ENCODE data around the gene PAEP.

PAEP gene

DNA sequence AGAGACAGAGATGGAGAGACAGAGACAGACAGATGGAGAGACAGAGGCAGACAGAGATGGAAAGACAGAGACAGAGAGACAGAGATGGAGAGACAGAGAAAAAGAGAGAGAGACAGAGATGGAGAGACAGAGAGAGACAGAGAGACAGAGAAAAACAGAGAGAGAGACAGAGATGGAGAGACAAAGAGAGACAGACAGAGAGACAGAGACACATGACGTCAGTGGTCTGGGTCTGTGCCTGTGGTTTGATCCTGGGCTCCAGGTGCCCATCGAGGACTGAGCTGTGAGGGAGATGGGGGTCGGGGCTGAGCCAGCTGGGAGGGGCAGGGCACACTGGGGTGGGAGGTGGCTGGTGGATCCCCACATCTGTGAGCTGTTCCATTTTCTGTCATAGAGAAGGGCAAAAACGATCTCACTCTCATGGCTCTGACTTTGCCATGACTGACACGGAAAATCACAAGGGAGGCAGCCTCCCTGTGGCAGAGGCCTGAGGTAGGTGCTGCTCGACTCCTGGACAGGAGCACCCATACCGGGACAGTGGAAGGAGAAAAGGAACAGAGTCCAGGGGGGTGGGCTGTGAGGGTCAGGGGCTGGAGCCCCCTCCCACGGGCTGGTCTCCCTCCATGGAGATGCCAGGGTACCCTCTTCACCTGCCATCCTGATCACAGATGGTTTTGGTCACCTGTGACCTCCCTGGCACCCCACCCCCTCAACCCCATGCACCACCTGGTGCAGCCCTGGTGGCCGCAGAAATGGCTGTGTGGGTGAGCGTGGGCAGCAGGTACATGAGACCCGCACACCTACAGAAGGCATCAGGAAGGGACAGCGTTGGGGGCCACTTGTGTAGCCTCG lies 49.0 kb downstream of the PAEP start:
- Histone ChIP-seq H3K36me3 (ENCODE audit: control insufficient read depth, insufficient read depth, low read length) (no peaks in the 10 kb centered on the region; the same call in 1 of the 2 replicates), H3K4me3 (ENCODE audit: low read length) (no peak overlapping the region), H3K4me1 (ENCODE audit: control insufficient read depth, insufficient read depth, low read length) (no peaks in the 10 kb centered on the region), H3K27ac (ENCODE audit: low read length) (no peak overlapping the region), H3K27me3 (ENCODE audit: control insufficient read depth, insufficient read depth, low read length) (no peaks in the 10 kb centered on the region), H3K9me3 (ENCODE audit: control insufficient read depth, insufficient read depth, low read length) (no peaks in the 10 kb centered on the region)
- no peak for DNase-seq (ENCODE audit: low read depth, low spot score)
- no CpG with 5 or more reads among the region's 13 CpGs for WGBS (ENCODE audit: insufficient coverage, insufficient read length)

DNA sequence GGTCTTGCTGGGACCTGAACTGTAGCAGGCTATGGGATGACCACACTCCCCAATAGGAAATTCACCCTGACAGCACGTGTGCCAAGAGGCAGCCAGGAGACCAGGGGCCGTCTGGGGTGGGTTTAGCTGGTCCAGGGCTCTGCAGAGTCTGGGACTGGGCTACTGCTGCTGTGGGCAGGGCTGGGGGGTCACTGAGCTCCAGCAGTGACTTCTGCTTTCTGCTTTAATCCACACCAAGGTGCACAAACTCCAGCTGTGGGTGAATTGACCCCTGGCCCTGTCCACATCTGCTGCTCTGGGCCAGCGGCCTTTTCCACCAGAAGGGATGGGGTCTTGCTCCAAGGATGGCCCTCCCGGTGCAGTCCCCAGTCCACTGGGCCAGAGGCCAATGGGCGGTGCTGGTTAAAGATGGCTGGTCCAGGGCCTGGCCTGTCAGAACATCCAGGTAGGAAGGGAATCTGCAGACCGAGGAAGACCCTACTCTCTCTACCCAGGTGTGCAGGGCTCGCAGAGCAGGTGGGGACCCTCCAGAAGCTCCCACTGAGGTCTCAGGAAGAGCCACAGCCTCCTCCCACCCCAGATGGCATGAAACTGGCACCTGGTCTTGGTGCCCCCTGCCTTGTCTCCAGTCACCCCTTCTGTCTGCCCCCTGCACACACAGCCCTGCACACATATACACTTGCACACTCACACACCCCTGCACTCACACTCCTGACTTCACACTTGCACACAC lies 49.8 kb downstream of the PAEP start:
- Histone ChIP-seq H3K36me3 (ENCODE audit: control insufficient read depth, insufficient read depth, low read length) (no peaks in the 10 kb centered on the region; the same call in 1 of the 2 replicates), H3K27ac (ENCODE audit: low read length) (no peak overlapping the region), H3K4me3 (ENCODE audit: low read length) (no peak overlapping the region), H3K27me3 (ENCODE audit: control insufficient read depth, insufficient read depth, low read length) (no peaks in the 10 kb centered on the region), H3K9me3 (ENCODE audit: control insufficient read depth, insufficient read depth, low read length) (no peaks in the 10 kb centered on the region), H3K4me1 (ENCODE audit: control insufficient read depth, insufficient read depth, low read length) (no peaks in the 10 kb centered on the region)
- DNase-seq (ENCODE audit: low read depth, low spot score) = no peak
- WGBS (ENCODE audit: insufficient coverage, insufficient read length) = no CpG with 5 or more reads among the region's 7 CpGs

DNA sequence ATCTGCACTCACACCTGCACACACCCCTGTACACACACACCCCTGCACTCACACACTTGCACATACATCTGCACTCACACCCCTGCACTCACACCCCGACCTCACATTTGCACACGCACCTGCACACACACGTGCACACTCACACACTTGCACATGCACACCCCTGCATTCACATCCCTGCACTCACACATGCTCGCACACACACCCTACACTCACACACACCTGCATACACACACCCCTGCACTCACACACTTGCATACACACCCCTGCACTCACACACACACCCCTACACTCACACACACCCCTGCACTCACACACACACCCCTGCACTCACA lies 50.3 kb downstream of the PAEP start:
- WGBS (ENCODE audit: insufficient coverage, insufficient read length) = no CpG with 5 or more reads among the region's 4 CpGs

DNA sequence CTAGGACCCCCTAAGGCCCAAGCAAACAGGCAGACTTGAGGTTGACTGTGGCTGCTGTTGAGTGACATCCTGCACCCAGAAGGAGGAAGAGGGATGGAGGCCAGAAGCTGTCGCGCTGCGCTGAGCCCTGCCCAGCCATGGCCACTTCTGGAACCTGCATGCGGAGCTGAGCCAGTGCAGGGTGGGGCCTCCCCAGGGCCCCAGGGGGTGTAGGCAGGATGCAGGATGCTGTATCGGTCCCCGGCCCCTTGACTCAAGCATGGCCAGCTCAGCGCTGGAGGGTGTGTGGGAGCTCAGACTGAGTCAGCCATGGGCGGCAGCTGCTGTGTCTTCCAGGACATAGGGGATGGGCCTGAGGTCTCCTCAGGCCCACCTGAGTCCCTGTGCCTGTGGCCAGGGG lies 50.9 kb downstream of the PAEP start:
- no peaks in the 10 kb centered on the region for H3K27me3 ChIP-seq (ENCODE audit: control insufficient read depth, insufficient read depth, low read length)
- no peaks in the 10 kb centered on the region for H3K4me1 ChIP-seq (ENCODE audit: control insufficient read depth, insufficient read depth, low read length)
- H3K27ac ChIP-seq (ENCODE audit: low read length) = no peak overlapping the region
- DNase-seq (ENCODE audit: low read depth, low spot score) = no peak
- no peak overlapping the region for H3K4me3 ChIP-seq (ENCODE audit: low read length)
- no peaks in the 10 kb centered on the region; the same call in 1 of the 2 replicates for H3K36me3 ChIP-seq (ENCODE audit: control insufficient read depth, insufficient read depth, low read length)
- H3K9me3 ChIP-seq (ENCODE audit: control insufficient read depth, insufficient read depth, low read length) = no peaks in the 10 kb centered on the region
- WGBS (ENCODE audit: insufficient coverage, insufficient read length) = no CpG with 5 or more reads among the region's 8 CpGs

More for the DNA sequence above, 50.3 kb downstream of the PAEP start:
- DNase-seq (ENCODE audit: low read depth, low spot score) = no peak
- H3K4me3 ChIP-seq (ENCODE audit: low read length) = no peak overlapping the region
- no peaks in the 10 kb centered on the region for H3K9me3 ChIP-seq (ENCODE audit: control insufficient read depth, insufficient read depth, low read length)
- H3K27ac ChIP-seq (ENCODE audit: low read length) = no peak overlapping the region
- no peaks in the 10 kb centered on the region for H3K4me1 ChIP-seq (ENCODE audit: control insufficient read depth, insufficient read depth, low read length)
- H3K36me3 ChIP-seq (ENCODE audit: control insufficient read depth, insufficient read depth, low read length) = no peaks in the 10 kb centered on the region; the same call in 1 of the 2 replicates
- no peaks in the 10 kb centered on the region for H3K27me3 ChIP-seq (ENCODE audit: control insufficient read depth, insufficient read depth, low read length)

DNA sequence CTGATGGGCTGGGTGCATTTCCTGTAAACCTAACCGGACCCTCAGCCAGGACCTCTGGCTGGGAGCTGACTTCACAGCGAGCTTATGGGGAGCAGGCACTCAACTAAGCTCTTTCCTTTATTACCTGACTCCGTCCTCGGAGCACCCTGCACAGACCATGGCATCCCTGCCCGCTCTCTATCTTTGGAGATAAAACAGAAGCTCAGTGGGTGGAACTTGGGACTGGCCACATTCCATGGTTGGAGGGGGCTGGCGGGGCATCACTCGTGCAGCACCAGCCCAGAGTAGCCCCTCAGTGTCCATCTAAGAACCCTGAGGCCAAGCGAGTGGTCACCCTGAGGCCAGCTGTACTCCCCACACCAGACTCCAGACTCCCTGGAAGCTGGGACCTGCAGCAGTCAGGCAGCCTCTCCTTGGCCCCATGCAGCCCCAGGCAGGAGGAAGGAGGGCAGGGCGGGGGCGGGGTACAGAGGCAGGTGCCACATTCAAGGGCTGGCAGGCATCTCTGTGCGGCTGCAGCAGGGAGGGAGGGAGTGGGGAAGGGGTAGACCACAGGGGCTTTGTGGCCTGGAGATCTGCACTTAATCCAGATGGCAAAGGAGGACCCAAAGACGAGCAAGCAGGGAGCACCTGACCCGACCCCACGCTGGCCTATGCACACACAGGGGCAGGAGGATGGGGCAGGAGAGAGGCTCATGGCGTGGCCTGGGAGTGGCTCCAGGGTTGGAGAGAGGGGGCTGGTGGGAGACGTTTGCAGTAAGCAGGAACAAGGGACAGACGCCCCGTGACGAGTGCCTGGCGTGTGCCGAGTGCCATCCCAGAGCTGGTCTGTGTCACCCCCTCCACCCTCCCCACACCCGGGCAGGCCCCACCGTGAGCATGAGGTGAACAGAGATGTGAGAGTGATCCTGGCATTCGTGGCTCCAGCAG lies 51.7 kb downstream of the PAEP start:
- Histone ChIP-seq H3K9me3 (ENCODE audit: control insufficient read depth, insufficient read depth, low read length) (no peaks in the 10 kb centered on the region), H3K4me3 (ENCODE audit: low read length) (no peak overlapping the region), H3K36me3 (ENCODE audit: control insufficient read depth, insufficient read depth, low read length) (no peaks in the 10 kb centered on the region; the same call in 1 of the 2 replicates), H3K4me1 (ENCODE audit: control insufficient read depth, insufficient read depth, low read length) (no peaks in the 10 kb centered on the region), H3K27ac (ENCODE audit: low read length) (no peak overlapping the region), H3K27me3 (ENCODE audit: control insufficient read depth, insufficient read depth, low read length) (no peaks in the 10 kb centered on the region)
- DNase-seq (ENCODE audit: low read depth, low spot score) = no peak
- whole genome bisulfite sequencing (ENCODE audit: insufficient coverage, insufficient read length) = no CpG with 5 or more reads among the region's 24 CpGs

DNA sequence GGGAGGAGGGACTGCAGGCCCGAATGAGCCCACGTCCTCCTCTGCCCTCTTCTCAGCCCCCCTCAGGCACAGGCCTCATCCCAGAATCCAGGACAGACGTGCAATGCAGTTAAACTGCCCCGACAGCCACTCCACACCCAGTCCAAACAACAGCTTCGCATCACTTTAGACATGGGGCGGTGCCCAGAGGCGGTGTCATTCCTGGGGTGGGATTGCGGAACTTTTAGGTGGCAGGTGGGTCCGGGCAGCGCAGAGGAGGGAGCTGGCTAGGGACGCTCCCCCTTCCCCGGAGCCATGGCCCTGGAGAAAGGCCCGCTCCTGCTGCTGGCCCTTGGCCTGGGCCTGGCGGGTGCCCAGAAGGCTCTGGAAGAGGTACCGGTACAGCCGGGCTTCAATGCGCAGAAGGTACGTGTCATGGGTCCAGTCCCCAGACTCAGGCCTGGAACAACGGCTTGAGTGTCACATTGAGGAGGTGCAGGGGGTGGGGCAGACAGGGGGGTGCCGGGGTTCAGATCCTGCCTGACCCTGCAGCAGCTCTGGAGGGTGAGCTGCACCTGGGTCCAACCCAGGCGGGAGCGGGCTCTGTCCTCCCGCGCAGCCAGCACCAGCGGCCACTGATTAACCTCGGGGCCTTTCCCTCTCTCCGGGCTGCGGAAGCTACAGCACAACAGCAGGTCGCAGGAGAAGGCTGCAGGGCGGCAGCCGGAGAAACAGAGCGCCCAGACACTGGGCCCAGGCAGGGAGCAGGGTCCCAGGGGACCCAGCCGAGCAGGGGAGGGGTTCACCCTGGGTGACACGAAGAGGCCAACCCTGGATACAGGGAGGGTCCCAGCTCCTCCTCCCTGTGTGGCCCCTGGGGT lies 52.6 kb downstream of the PAEP start:
- no peak overlapping the region for H3K4me3 ChIP-seq (ENCODE audit: low read length)
- no CpG with 5 or more reads among the region's 34 CpGs for WGBS (ENCODE audit: insufficient coverage, insufficient read length)
- no peak for DNase-seq (ENCODE audit: low read depth, low spot score)
- H3K9me3 ChIP-seq (ENCODE audit: control insufficient read depth, insufficient read depth, low read length) = no peaks in the 10 kb centered on the region
- H3K27me3 ChIP-seq (ENCODE audit: control insufficient read depth, insufficient read depth, low read length) = no peaks in the 10 kb centered on the region
- H3K36me3 ChIP-seq (ENCODE audit: control insufficient read depth, insufficient read depth, low read length) = no peaks in the 10 kb centered on the region
- H3K27ac ChIP-seq (ENCODE audit: low read length) = no peak overlapping the region
- H3K4me1 ChIP-seq (ENCODE audit: control insufficient read depth, insufficient read depth, low read length) = no peaks in the 10 kb centered on the region

DNA sequence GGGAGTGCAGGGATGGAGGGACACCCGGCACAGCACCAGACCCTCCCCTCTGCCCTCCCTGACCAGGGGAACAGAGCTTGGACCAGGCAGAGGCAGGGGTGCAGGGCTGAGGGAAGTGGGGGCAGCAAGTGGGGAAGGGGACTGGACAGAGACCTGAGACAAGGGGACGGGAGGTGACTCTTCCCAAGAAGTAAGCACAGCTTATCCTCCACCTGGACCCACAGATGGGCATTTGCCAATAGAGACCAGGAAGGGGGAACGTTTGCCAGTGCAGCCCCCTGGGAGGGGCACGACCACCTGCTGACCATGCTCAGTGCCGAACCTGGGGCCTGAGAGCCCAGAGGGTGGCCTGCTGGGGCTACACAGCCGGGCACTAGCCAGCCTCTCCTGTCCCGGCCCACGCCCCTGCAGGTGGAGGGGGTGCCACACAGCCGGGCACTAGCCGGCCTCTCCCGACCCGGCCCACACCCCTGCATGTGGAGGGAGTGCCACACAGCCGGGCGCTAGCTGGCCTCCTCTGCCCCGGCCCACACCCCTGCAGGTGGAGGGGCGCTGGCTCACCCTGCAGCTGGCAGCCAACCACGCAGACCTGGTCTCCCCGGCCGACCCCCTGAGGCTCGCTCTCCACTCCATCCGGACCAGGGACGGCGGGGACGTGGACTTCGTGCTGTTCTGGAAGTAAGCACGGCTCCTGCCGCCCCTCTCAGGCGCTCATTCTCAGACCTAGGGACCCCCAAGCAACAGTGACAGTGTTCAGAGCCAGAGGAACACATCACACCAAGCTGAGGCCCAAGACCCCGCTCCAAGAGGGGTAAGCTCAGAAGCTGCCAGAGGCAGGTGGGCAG lies 53.5 kb downstream of the PAEP start:
- H3K36me3 ChIP-seq (ENCODE audit: control insufficient read depth, insufficient read depth, low read length) = no peaks in the 10 kb centered on the region
- no peak for DNase-seq (ENCODE audit: low read depth, low spot score)
- H3K4me1 ChIP-seq (ENCODE audit: control insufficient read depth, insufficient read depth, low read length) = no peaks in the 10 kb centered on the region
- H3K9me3 ChIP-seq (ENCODE audit: control insufficient read depth, insufficient read depth, low read length) = no peaks in the 10 kb centered on the region
- H3K4me3 ChIP-seq (ENCODE audit: low read length) = no peak overlapping the region
- no CpG with 5 or more reads among the region's 29 CpGs for WGBS (ENCODE audit: insufficient coverage, insufficient read length)
- H3K27me3 ChIP-seq (ENCODE audit: control insufficient read depth, insufficient read depth, low read length) = no peaks in the 10 kb centered on the region
- H3K27ac ChIP-seq (ENCODE audit: low read length) = no peak overlapping the region

DNA sequence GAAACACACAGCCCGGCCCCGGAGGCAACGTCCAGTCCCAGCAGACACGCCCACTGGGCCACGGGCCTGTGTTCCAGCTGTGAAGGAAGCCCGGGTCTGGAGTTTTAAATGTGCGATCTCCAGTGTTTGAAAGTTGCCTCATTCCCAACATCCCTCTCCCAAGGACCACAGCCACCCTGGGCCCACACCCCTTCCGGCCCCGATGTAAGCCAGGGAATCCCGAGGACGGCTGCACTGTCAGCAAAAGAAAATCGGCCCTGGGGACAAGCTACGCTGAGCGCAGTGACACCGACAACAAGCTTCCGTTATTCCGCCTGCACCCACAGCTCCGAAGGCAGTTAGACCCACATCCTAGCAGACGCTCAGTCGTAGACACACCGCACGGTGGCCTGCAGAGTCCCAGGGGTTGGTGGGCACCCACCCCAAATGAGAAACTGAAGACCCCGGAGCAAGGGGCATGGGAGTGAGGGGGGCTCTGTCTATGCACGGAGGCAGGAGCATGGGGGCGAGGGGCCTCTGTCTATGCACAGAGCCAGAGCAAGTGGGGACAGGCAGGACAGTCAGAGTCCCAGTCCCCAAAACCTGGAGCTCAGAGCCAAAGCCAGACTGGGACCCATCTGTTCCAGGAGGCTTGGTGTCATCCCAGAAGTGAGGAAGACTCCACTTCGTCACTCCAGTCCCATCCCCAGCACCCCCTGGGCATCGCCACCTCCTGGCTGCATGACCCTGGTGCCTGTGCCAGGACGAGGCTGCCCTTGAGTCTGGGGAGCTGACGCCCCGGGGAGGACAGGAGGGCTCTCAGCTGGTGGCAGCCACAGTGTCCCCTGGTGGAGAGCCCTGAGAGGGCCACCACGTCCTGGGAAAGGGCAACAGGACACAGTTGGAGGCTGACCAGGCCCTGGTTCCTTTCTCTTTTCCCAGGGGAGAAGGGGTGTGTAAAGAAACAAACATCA lies 54.4 kb downstream of the PAEP start:
- Histone ChIP-seq H3K27me3 (ENCODE audit: control insufficient read depth, insufficient read depth, low read length) (no peaks in the 10 kb centered on the region), H3K4me1 (ENCODE audit: control insufficient read depth, insufficient read depth, low read length) (no peaks in the 10 kb centered on the region), H3K27ac (ENCODE audit: low read length) (no peak overlapping the region), H3K4me3 (ENCODE audit: low read length) (no peak overlapping the region), H3K9me3 (ENCODE audit: control insufficient read depth, insufficient read depth, low read length) (no peaks in the 10 kb centered on the region), H3K36me3 (ENCODE audit: control insufficient read depth, insufficient read depth, low read length) (no peaks in the 10 kb centered on the region)
- no CpG with 5 or more reads among the region's 31 CpGs for WGBS (ENCODE audit: insufficient coverage, insufficient read length)
- no peak for DNase-seq (ENCODE audit: low read depth, low spot score)
